HEK293T (cell line): ENCODE data around the gene POLR1E.

Source experiments
- BHLHE40 ChIP-seq: fragments of 450-650 bp; IDR thresholded peaks from 2 replicates; pipeline ENCODE4 v1.6.1; 2016; ENCODE audit warnings: mild to moderate bottlenecking, moderate library complexity, borderline replicate concordance
- ELF4 ChIP-seq: fragments of 450-650 bp; IDR thresholded peaks from 2 replicates; pipeline ENCODE4 v1.6.1; 2017; ENCODE audit warnings: antibody characterized with exemption
- FOXA1 ChIP-seq: fragments of 450-650 bp; IDR thresholded peaks from 2 replicates; pipeline ENCODE4 v1.6.1; 2016; ENCODE audit warnings: mild to moderate bottlenecking
- FOXK2 ChIP-seq: fragments of 450-650 bp; IDR thresholded peaks from 2 replicates; pipeline ENCODE4 v1.6.1; 2016; ENCODE audit warnings: mild to moderate bottlenecking
- FOXM1 ChIP-seq: fragments of 450-650 bp; IDR thresholded peaks from 2 replicates; pipeline ENCODE4 v1.6.1; 2017; ENCODE audit warnings: mild to moderate bottlenecking, borderline replicate concordance
- HDGF ChIP-seq: fragments of 450-650 bp; IDR thresholded peaks from 2 replicates; pipeline ENCODE4 v1.6.1; 2017; ENCODE audit warnings: antibody characterized with exemption, borderline replicate concordance
- L3MBTL2 ChIP-seq: fragments of 450-650 bp; conservative IDR thresholded peaks from 2 replicates; pipeline ENCODE4 v1.6.1; 2016; ENCODE audit warnings: mild to moderate bottlenecking
- PKNOX1 ChIP-seq: fragments of 450-650 bp; IDR thresholded peaks from 2 replicates; pipeline ENCODE4 v1.6.1; 2016
- SP1 ChIP-seq: fragments of 450-650 bp; IDR thresholded peaks from 2 replicates; pipeline ENCODE4 v1.6.1; 2017
- SUZ12 ChIP-seq: fragments of 450-650 bp; IDR thresholded peaks from 2 replicates; pipeline ENCODE4 v1.6.1; 2016; ENCODE audit warnings: mild to moderate bottlenecking

GRCh38 chr9:37534412-37534811, 48.7 kb downstream of the POLR1E start:
- TF ChIP-seq ELF4 = no peak
- no peak for TF ChIP-seq SP1
- no peak for TF ChIP-seq SUZ12
- no peak for TF ChIP-seq FOXA1
- TF ChIP-seq FOXK2 = no peak
- no peak for TF ChIP-seq FOXM1
- no peak for TF ChIP-seq BHLHE40
- no peak for TF ChIP-seq PKNOX1
- TF ChIP-seq L3MBTL2 = no peak
- no peak for TF ChIP-seq HDGF
